H1 (cell line): ENCODE data around the gene WDR26. TPM values are rescaled to one million over a fixed set of nuclear protein-coding genes. Genes with fewer than 3 reads are reported as not detected.

Experiments used
- CTCF ChIA-PET: fragments of 300-600 bp; sonication (Branson Sonifier 250); formaldehyde crosslinking; loops from one replicate; lab custom pipeline; 2021; ENCODE audit not compliant: partially characterized antibody; lab: Charles Lee
- POLR2A ChIA-PET: fragments of 300-600 bp; sonication (Branson Sonifier 250); formaldehyde crosslinking; loops from one replicate; lab custom pipeline; 2021; ENCODE audit warnings: inconsistent platforms; ENCODE audit not compliant: partially characterized antibody; lab: Charles Lee
- DNase-seq, 2 experiments: peaks; one replicate each; pipeline versions ENCODE4 v3.0.0 to v3.0.0-alpha.2; 2010 to 2022; ENCODE audit warnings: low spot score in 2 of 2, low read depth in 1 of 2, mixed read lengths in 1 of 2
- FAIRE-seq: peaks from 2 replicates; lab custom pipeline; 2011; peaks lifted over from hg19 to GRCh38; lab: Jason Lieb, UNC
- H2AFZ ChIP-seq: 2 replicates; pipeline ENCODE4 v1.8.1; 2012; ENCODE audit warnings: low read length, inconsistent platforms
- H2AK5ac ChIP-seq: 2 replicates; pipeline ENCODE4 v1.6.1; 2013; ENCODE audit warnings: low read depth, low read length
- H2BK120ac ChIP-seq: replicated peaks from 2 replicates; pipeline ENCODE3; 2013; ENCODE audit warnings: low read depth, low read length, inconsistent platforms
- H2BK12ac ChIP-seq: 2 replicates; pipeline ENCODE4 v1.6.1; 2013; ENCODE audit warnings: low read depth, low read length
- H2BK15ac ChIP-seq: 2 replicates; pipeline ENCODE4 v1.6.1; 2013; ENCODE audit warnings: low read length
- H2BK20ac ChIP-seq: 2 replicates; pipeline ENCODE4 v1.6.1; 2013; ENCODE audit warnings: low read length
- H2BK5ac ChIP-seq: 2 replicates; pipeline ENCODE4 v1.6.1; 2013; ENCODE audit warnings: low read depth, low read length
- H3K14ac ChIP-seq: 2 replicates; pipeline ENCODE4 v1.6.1; 2013; ENCODE audit warnings: inconsistent platforms; ENCODE audit not compliant: insufficient read length
- H3K18ac ChIP-seq: 2 replicates; pipeline ENCODE4 v1.6.1; 2013; ENCODE audit warnings: low read length; ENCODE audit errors: extremely low read depth
- H3K23ac ChIP-seq: 2 replicates; pipeline ENCODE4 v1.6.1; 2013; ENCODE audit warnings: inconsistent platforms; ENCODE audit not compliant: insufficient read length
- H3K23me2 ChIP-seq: 2 replicates; pipeline ENCODE4 v1.6.1; 2013; ENCODE audit warnings: low read depth, low read length
- H3K27ac ChIP-seq: 2 replicates; pipeline ENCODE4 v1.6.1; 2011; ENCODE audit warnings: low read depth, low read length, inconsistent platforms
- H3K27me3 ChIP-seq, 4 experiments: replicated peaks in 1 of 4; 1 replicate in 1 of 4; 2 replicates in 3 of 4; pipeline versions ENCODE4 v1.6.1 to v1.8.1; 2011 to 2013; ENCODE audit warnings: low read length in 3 of 4, mild to moderate bottlenecking in 3 of 4, inconsistent platforms in 2 of 4, mixed read lengths in 2 of 4, moderate library complexity in 1 of 4; ENCODE audit not compliant: control insufficient read depth in 3 of 4, insufficient read depth in 3 of 4; ENCODE audit errors: extremely low read depth in 1 of 4
- H3K36me3 ChIP-seq, 4 experiments: 2 replicates each; pipeline versions ENCODE4 v1.6.1 to v1.8.1; 2011 to 2013; ENCODE audit warnings: mild to moderate bottlenecking in 4 of 4, low read length in 3 of 4, moderate library complexity in 2 of 4, control low read depth in 1 of 4, inconsistent platforms in 1 of 4; ENCODE audit not compliant: insufficient read depth in 4 of 4, control insufficient read depth in 2 of 4
- H3K4ac ChIP-seq: replicated peaks from 2 replicates; pipeline ENCODE3; 2013; ENCODE audit warnings: low read length, low read depth, mixed read lengths, inconsistent platforms; ENCODE audit not compliant: insufficient read length
- H3K4me1 ChIP-seq, 4 experiments: replicated peaks in 1 of 4; 1 replicate in 1 of 4; 2 replicates in 3 of 4; pipeline versions ENCODE4 v1.6.1 to v1.8.1; 2011 to 2013; ENCODE audit warnings: low read length in 3 of 4, inconsistent platforms in 2 of 4, mixed read lengths in 1 of 4; ENCODE audit not compliant: insufficient read depth in 4 of 4, control insufficient read depth in 3 of 4
- H3K4me2 ChIP-seq, 2 experiments: 2 replicates each; pipeline versions ENCODE4 v1.6.1 to v1.8.1; 2011 to 2013; ENCODE audit warnings: low read depth in 2 of 2, low read length in 2 of 2, control low read depth in 1 of 2, inconsistent platforms in 1 of 2, mild to moderate bottlenecking in 1 of 2; ENCODE audit not compliant: insufficient read depth in 1 of 2
- H3K4me3 ChIP-seq, 4 experiments: fragments of 200-600, 300-600 bp in 1 of 4; sonication (generic), shearing (Covaris generic), sonication (Bioruptor Twin) in 1 of 4; 2 replicates each; pipeline versions ENCODE4 v1.5.1 to v1.8.1; 2011 to 2016; ENCODE audit warnings: low read length in 4 of 4, low read depth in 3 of 4, control low read depth in 2 of 4, inconsistent platforms in 2 of 4, mild to moderate bottlenecking in 2 of 4, mixed read lengths in 1 of 4, moderate library complexity in 1 of 4; ENCODE audit not compliant: insufficient read depth in 2 of 4; ENCODE audit errors: extremely low read depth in 1 of 4
- H3K56ac ChIP-seq: replicated peaks from 2 replicates; pipeline ENCODE3; 2013; ENCODE audit warnings: low read depth, mild to moderate bottlenecking, mixed read lengths, low read length, inconsistent platforms; ENCODE audit not compliant: insufficient read length
- H3K79me1 ChIP-seq: 2 replicates; pipeline ENCODE4 v1.6.1; 2013; ENCODE audit warnings: low read depth, low read length, control low read depth
- H3K79me2 ChIP-seq, 2 experiments: 2 replicates each; pipeline versions ENCODE4 v1.6.1 to v1.8.1; 2012 to 2013; ENCODE audit warnings: low read length in 2 of 2, mild to moderate bottlenecking in 2 of 2, inconsistent platforms in 1 of 2; ENCODE audit not compliant: insufficient read depth in 2 of 2, control insufficient read depth in 1 of 2
- H3K9ac ChIP-seq, 4 experiments: replicated peaks in 1 of 4; 1 replicate in 1 of 4; 2 replicates in 3 of 4; pipeline versions ENCODE4 v1.6.1 to v1.8.1; 2011 to 2013; ENCODE audit warnings: low read depth in 3 of 4, low read length in 3 of 4, control low read depth in 2 of 4, mild to moderate bottlenecking in 2 of 4, moderate library complexity in 2 of 4, inconsistent platforms in 1 of 4; ENCODE audit errors: extremely low read depth in 1 of 4
- H3K9me3 ChIP-seq, 2 experiments: 2 replicates each; pipeline versions ENCODE4 v1.6.1 to v1.8.1; 2012 to 2013; ENCODE audit warnings: mild to moderate bottlenecking in 2 of 2, moderate library complexity in 2 of 2, control low read depth in 1 of 2, inconsistent platforms in 1 of 2, low read depth in 1 of 2, low read length in 1 of 2, mixed read lengths in 1 of 2; ENCODE audit not compliant: insufficient read depth in 2 of 2
- H4K20me1 ChIP-seq, 2 experiments: replicated peaks in 1 of 2; 2 replicates each; pipeline versions ENCODE3 to v1.8.1; 2011 to 2013; ENCODE audit warnings: inconsistent platforms in 2 of 2, low read length in 2 of 2, mild to moderate bottlenecking in 1 of 2; ENCODE audit not compliant: insufficient read depth in 2 of 2, control insufficient read depth in 1 of 2
- H4K5ac ChIP-seq: 2 replicates; pipeline ENCODE4 v1.6.1; 2013; ENCODE audit warnings: low read length, low read depth, mixed read lengths, inconsistent platforms; ENCODE audit not compliant: insufficient read length
- H4K8ac ChIP-seq: 2 replicates; pipeline ENCODE4 v1.8.0; 2013; ENCODE audit warnings: mild to moderate bottlenecking, moderate library complexity, low read length, inconsistent platforms; ENCODE audit not compliant: insufficient read depth; ENCODE audit errors: extremely low read depth
- H4K91ac ChIP-seq: replicated peaks from 2 replicates; pipeline ENCODE3; 2013; ENCODE audit warnings: low read length, mixed read lengths, inconsistent platforms; ENCODE audit not compliant: insufficient read length
- CBX8 ChIP-seq: fragments of 300-800, 300-1000 bp; sonication (generic); IDR thresholded peaks from 2 replicates; pipeline ENCODE4 v1.7.1; 2016; ENCODE audit warnings: low read depth, low read length, borderline replicate concordance
- KDM5A ChIP-seq: fragments of 200-600 bp; IDR thresholded peaks from 2 replicates; pipeline ENCODE4 v1.7.1; 2012; ENCODE audit warnings: mild to moderate bottlenecking, low read length, inconsistent platforms, mixed read lengths
- RFX5 ChIP-seq: IDR thresholded peaks from 2 replicates; pipeline ENCODE4 v1.6.1; 2011; ENCODE audit warnings: low read depth, low read length, improper control_type of control experiment, borderline replicate concordance
- SIN3A ChIP-seq, 2 experiments: IDR thresholded peaks in 1 of 2; conservative IDR thresholded peaks in 1 of 2; 2 replicates each; pipeline ENCODE4 v1.6.1; 2011 to 2012; ENCODE audit warnings: low read length in 2 of 2, improper control_type of control experiment in 1 of 2, low read depth in 1 of 2, mild to moderate bottlenecking in 1 of 2
- SIRT6 ChIP-seq: IDR thresholded peaks from one replicate; pipeline ENCODE4 v1.7.1; 2012; ENCODE audit warnings: low read length, inconsistent platforms
- SP2 ChIP-seq: IDR thresholded peaks from 2 replicates; pipeline ENCODE4 v1.6.1; 2012; ENCODE audit warnings: mild to moderate bottlenecking, low read length, inconsistent platforms
- SRF ChIP-seq: IDR thresholded peaks from 2 replicates; pipeline ENCODE4 v1.6.1; 2011; ENCODE audit warnings: mild to moderate bottlenecking, low read depth, low read length, moderate library complexity
- TAF7 ChIP-seq: optimal IDR thresholded peaks from 2 replicates; pipeline ENCODE3; 2011; ENCODE audit warnings: low read depth, mild to moderate bottlenecking, inconsistent platforms, low read length, moderate library complexity, borderline replicate concordance
- USF2 ChIP-seq: IDR thresholded peaks from 2 replicates; pipeline ENCODE4 v1.6.1; 2011; ENCODE audit warnings: low read length, improper control_type of control experiment
- WGBS, 2 experiments: shearing (Covaris generic) in 1 of 2; methylation state at CpG; one replicate each; pipeline versions ENCODE4 v1.1.6 to v1.1.7; 2013 to 2015; ENCODE audit warnings: low lambda C conversion rate in 2 of 2, mixed read lengths in 2 of 2, inconsistent platforms in 1 of 2, low coverage in 1 of 2, missing lambda C conversion rate in 1 of 2; ENCODE audit not compliant: insufficient replicate concordance in 2 of 2, insufficient coverage in 1 of 2, insufficient read length in 1 of 2; ENCODE audit errors: extremely low coverage in 1 of 2, missing lambda C conversion rate in 1 of 2; 5-methylcytosine and 5-hydroxymethylcytosine counted together
- polyA plus RNA-seq, 7 experiments: library from polyadenylated mRNA; depleted of rRNA in 3 of 7; stranded (reverse) in 5 of 7; unstranded in 2 of 7; fragments of >200 nt in 5 of 7; fragments of 200-250 nt in 2 of 7; gene quantifications; 1 replicate in 5 of 7; 2 replicates in 1 of 7; 4 replicates in 1 of 7; pipeline versions ENCODE4 v1.2.1 to v1.2.3, GENCODE V29; 2011 to 2013; ENCODE audit warnings: missing spikeins in 2 of 7, mixed read lengths in 2 of 7
- total RNA-seq: library from RNA; stranded (reverse); fragmentation: NEBNext Ultra II Directional; extraction: Animal tissue kit (Norgen Biotek cat#: 25700); gene quantifications from 2 replicates; pipeline ENCODE4 v1.2.1, GENCODE V29; 2021

Gene WDR26
- total and polyA plus RNA-seq, 2 of the 8 experiments (the other 6 are each of a cell fraction or from before 2014, with no cell fraction given), result 18.0 to 72.5 TPM

GRCh38 chr1:224432146-224432545, 2.5 kb downstream of the WDR26 start:
- no peak overlapping the region for H4K91ac ChIP-seq
- H2BK20ac ChIP-seq, result no peak overlapping the region
- no peak overlapping the region for H4K5ac ChIP-seq
- no peak for FAIRE-seq
- no peak overlapping the region for H4K8ac ChIP-seq
- CTCF ChIA-PET, result interaction anchor here (0.6 to 1.7 kb wide), 6 partner anchors 19 to 211 kb away, joined by 3 to 5 read pairs (median 3); no protein-coding TSS in a partner anchor
- H3K9ac ChIP-seq, result no peak overlapping the region; a peak in 1 of 7 replicates
- 88% methylated on average over 2 of the region's 2 CpGs; no CpG with 5 or more reads in 1 of the 2 experiments for WGBS, 2 experiments
- no peak overlapping the region for H3K56ac ChIP-seq
- no peaks in the 10 kb centered on the region for H3K9me3 ChIP-seq
- H2AFZ ChIP-seq, result no peak overlapping the region
- H2BK5ac ChIP-seq, result no peak overlapping the region
- H4K20me1 ChIP-seq, result peaks cover 16% of the 10 kb centered on the region in 2 experiments
- no peak overlapping the region for H2BK12ac ChIP-seq
- no peak overlapping the region for H3K14ac ChIP-seq
- no peak overlapping the region for H3K4ac ChIP-seq
- H3K27ac ChIP-seq, result no peak overlapping the region
- no peak overlapping the region for H2BK120ac ChIP-seq
- peaks cover 11% of the 10 kb centered on the region for H3K23me2 ChIP-seq
- peak overlapping the region in 3 of 4 experiments; percentile 37 to 93 (median 83); a peak in 3 of 8 replicates for H3K4me3 ChIP-seq
- no peak overlapping the region for H2AK5ac ChIP-seq
- no peak overlapping the region for H3K23ac ChIP-seq
- peaks cover 19 to 71% of the 10 kb centered on the region in 2 experiments for H3K79me2 ChIP-seq
- POLR2A ChIA-PET, result interaction anchor here (0.6 to 3.5 kb wide), 15 partner anchors 10 to 110 kb away, joined by 3 to 13 read pairs (median 3); no protein-coding TSS in a partner anchor
- peaks cover 0 to 48% (median 17%) of the 10 kb centered on the region in 4 experiments; a peak in 7 of 8 replicates for H3K36me3 ChIP-seq
- peaks cover 0 to 12% (median 1%) of the 10 kb centered on the region in 4 experiments; a peak in 4 of 7 replicates for H3K4me1 ChIP-seq
- H3K18ac ChIP-seq, result no peak overlapping the region
- DNase-seq, result no peak
- H3K4me2 ChIP-seq, result peak overlapping the region; percentile 86 to 88
- no peak overlapping the region for H2BK15ac ChIP-seq
- TF ChIP-seq SRF (no peak), SP2 (no peak), KDM5A (no peak), USF2 (no peak), SIN3A (conservative IDR thresholded peaks at IDR 0.05 in 1 of 2, IDR thresholded peaks at IDR 0.05 in 1 of 2; ENCODE audit: low read depth in 1 of 2, low read length in 2 of 2) (no peak), RFX5 (no peak), TAF7 (no peak), CBX8 (no peak), SIRT6 (no peak)
- no peaks in the 10 kb centered on the region for H3K79me1 ChIP-seq
- H3K27me3 ChIP-seq, result no peaks in the 10 kb centered on the region
